ENCODE measurements around the gene POLR3E.

DNA sequence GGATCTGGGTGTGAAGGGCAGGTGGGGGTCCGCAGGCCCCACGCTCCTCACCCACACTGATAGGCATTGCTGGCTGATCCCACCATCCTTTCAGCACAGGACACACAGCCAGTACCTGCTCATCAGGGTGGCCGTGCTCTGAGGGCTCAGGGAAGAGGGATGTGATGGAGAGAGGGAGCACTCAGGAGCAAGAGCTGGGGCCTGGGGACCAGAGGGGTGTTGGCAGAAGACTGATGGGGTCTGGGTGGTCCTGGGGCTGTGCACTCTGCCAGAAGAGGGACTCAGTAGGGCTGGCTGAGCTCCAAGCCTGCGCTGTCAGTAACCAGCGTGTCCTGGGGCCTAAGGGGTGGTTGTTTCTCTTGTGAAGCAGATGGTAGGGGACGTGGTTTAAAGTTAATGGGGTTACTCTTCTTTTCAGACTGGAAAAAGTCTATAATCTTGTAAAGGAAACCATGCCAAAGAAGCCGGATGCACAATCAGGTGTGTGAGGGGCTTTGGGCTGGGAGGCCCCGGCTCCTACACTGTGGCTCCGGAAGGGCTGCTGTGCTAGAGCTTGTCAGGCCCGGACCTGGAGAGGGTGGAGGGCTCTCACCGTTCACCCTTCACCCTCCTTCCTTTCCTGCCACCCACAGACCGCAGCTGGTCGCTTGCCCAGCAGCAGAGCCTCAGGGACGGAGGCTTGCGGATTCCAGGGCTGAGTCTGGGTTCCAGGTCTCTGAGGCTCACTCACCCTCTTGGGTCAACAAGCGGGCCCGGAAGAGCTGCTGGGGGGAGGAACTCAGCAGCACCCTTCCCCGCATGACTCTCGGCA is 27.8 kb downstream of the POLR3E start:
- TF ChIP-seq, protein P1, sequence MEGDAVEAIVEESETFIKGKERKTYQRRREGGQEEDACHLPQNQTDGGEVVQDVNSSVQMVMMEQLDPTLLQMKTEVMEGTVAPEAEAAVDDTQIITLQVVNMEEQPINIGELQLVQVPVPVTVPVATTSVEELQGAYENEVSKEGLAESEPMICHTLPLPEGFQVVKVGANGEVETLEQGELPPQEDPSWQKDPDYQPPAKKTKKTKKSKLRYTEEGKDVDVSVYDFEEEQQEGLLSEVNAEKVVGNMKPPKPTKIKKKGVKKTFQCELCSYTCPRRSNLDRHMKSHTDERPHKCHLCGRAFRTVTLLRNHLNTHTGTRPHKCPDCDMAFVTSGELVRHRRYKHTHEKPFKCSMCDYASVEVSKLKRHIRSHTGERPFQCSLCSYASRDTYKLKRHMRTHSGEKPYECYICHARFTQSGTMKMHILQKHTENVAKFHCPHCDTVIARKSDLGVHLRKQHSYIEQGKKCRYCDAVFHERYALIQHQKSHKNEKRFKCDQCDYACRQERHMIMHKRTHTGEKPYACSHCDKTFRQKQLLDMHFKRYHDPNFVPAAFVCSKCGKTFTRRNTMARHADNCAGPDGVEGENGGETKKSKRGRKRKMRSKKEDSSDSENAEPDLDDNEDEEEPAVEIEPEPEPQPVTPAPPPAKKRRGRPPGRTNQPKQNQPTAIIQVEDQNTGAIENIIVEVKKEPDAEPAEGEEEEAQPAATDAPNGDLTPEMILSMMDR (IDR thresholded peaks at IDR 0.05; ENCODE audit: low read depth, low read length, poor library complexity, severe bottlenecking), result no peak
- TF ChIP-seq EZH2phosphoT487 (IDR thresholded peaks at IDR 0.05; ENCODE audit: borderline replicate concordance, low read length), result no peak

All from DOHH2 (cell line).